ENCODE results near the gene NAA80.

DNA sequence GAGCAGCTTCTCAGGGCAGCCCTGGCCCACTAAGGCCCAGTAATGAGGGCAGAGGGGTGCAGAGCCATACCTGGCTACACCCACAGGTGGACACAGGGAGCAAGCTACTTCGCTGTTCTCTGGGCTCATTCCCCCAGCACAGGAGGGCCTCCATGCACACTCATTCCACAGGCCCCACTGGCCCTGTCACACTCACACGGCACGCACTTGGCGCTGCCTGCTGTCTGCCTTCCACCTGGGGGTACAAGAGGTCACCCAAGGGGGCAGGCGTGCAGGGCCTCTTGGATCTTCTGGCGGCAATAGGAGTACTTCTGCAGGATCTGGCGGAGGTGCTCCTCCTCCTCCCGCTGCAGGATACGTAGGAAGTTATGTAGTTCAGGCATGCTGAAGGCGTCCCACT is 31.1 kb upstream of the NAA80 start:
- no peak for TF ChIP-seq POLR2A (IDR thresholded peaks at IDR 0.05)
- no peak for TF ChIP-seq POLR2AphosphoS5 (IDR thresholded peaks at IDR 0.05)
- no peak for TF ChIP-seq CTCF (IDR thresholded peaks at IDR 0.05)
